Liver (tissue), 3 donors: ENCODE results near the gene GSAP.

Experiments
- CTCF ChIP-seq: fragments of 150-350 bp; IDR thresholded peaks from 2 replicates; pipeline ENCODE4 v1.5.1; 2017; ENCODE audit warnings: improper control_type of control experiment, low read depth, low read length; ENCODE audit not compliant: missing input control
- GABPA ChIP-seq, 2 donors: IDR thresholded peaks in 1 of 2; conservative IDR thresholded peaks in 1 of 2; 2 replicates each; pipeline ENCODE4 v1.6.1; 2016; ENCODE audit warnings: antibody characterized with exemption in 2 of 2, mild to moderate bottlenecking in 1 of 2, moderate library complexity in 1 of 2
- HNF4A ChIP-seq, 2 donors: conservative IDR thresholded peaks; 2 replicates each; pipeline ENCODE4 v1.6.1; 2016; ENCODE audit warnings: antibody characterized with exemption in 2 of 2, mild to moderate bottlenecking in 2 of 2
- MAX ChIP-seq: IDR thresholded peaks from 2 replicates; pipeline ENCODE4 v1.6.1; 2016; ENCODE audit warnings: antibody characterized with exemption
- REST ChIP-seq: IDR thresholded peaks from 2 replicates; pipeline ENCODE4 v1.6.1; 2016; ENCODE audit warnings: antibody characterized with exemption, mild to moderate bottlenecking
- YY1 ChIP-seq: IDR thresholded peaks from 2 replicates; pipeline ENCODE4 v1.6.1; 2016; ENCODE audit warnings: antibody characterized with exemption, mild to moderate bottlenecking
- donor health status: healthy.
- donor health status: healthy.

- TF ChIP-seq HNF4A (conservative IDR thresholded peaks at IDR 0.05) (no peak), CTCF (no peak), REST (no peak), GABPA (IDR thresholded peaks at IDR 0.05 in 1 of 2, conservative IDR thresholded peaks at IDR 0.05 in 1 of 2) (no peak), MAX (no peak), YY1 (no peak)
Measured at GRCh38 chr7:77354914-77355313, 61.2 kb downstream of the GSAP start.
